T-helper 2 cell treated with Interferon-gamma antibody and Interleukin-4, amounts not matched to agents 5 μg/mL and 100 μg/mL, for 36 hours (primary cell): Measurements from ENCODE around the gene CTNND2.
"Not testable (repeated sequence)": the region's sequence is repeated elsewhere in the genome, so short reads cannot be mapped to it uniquely, and the experiment has no call there.

Experiments used
- DNase-seq: peaks from one replicate; pipeline ENCODE4 v3.0.0; 2021; ENCODE audit warnings: low spot score
- H3K27ac Mint-ChIP-seq: one replicate; pipeline ENCODE4 v1.8.0; 2021; ENCODE audit warnings: mild to moderate bottlenecking, mixed read lengths
- H3K27me3 Mint-ChIP-seq: one replicate; pipeline ENCODE4 v1.8.0; 2021; ENCODE audit warnings: low read depth, mixed read lengths
- H3K36me3 Mint-ChIP-seq: one replicate; pipeline ENCODE4 v1.8.0; 2021; ENCODE audit warnings: low read depth, mixed read lengths
- H3K4me1 Mint-ChIP-seq: one replicate; pipeline ENCODE4 v1.8.0; 2021; ENCODE audit warnings: low read depth, mixed read lengths
- H3K4me3 Mint-ChIP-seq: one replicate; pipeline ENCODE4 v1.8.0; 2022; ENCODE audit warnings: mild to moderate bottlenecking, moderate library complexity, mixed read lengths
- H3K9me3 Mint-ChIP-seq: one replicate; pipeline ENCODE4 v1.8.0; 2021; ENCODE audit warnings: mixed read lengths

The CTNND2 gene

GRCh38 chr5:11335881-11336760 lies 568.1 kb downstream of the CTNND2 start:
- Mint-ChIP-seq H3K36me3 (no peaks in the 10 kb centered on the region), H3K4me1 (no peaks in the 10 kb centered on the region), H3K27ac (no peak overlapping the region), H3K9me3 (no peaks in the 10 kb centered on the region), H3K27me3 (no peaks in the 10 kb centered on the region), H3K4me3 (no peak overlapping the region)
- no peak for DNase-seq

GRCh38 chr5:11334404-11334803 lies 569.8 kb downstream of the CTNND2 start:
- Mint-ChIP-seq H3K27me3 (no peaks in the 10 kb centered on the region), H3K36me3 (no peaks in the 10 kb centered on the region), H3K4me1 (no peaks in the 10 kb centered on the region), H3K27ac (no peak overlapping the region), H3K4me3 (no peak overlapping the region), H3K9me3 (no peaks in the 10 kb centered on the region)
- DNase-seq = no peak

- Mint-ChIP-seq H3K9me3 (no peaks in the 10 kb centered on the region), H3K4me3 (no peak overlapping the region), H3K36me3 (no peaks in the 10 kb centered on the region), H3K27me3 (no peaks in the 10 kb centered on the region), H3K27ac (no peak overlapping the region), H3K4me1 (no peaks in the 10 kb centered on the region)
- DNase-seq = no peak
Observed at GRCh38 chr5:11329679-11330078, 574.6 kb downstream of the CTNND2 start.

- H3K27me3 Mint-ChIP-seq = no peaks in the 10 kb centered on the region
- no peak overlapping the region for H3K27ac Mint-ChIP-seq
- no peaks in the 10 kb centered on the region for H3K9me3 Mint-ChIP-seq
- H3K36me3 Mint-ChIP-seq = no peaks in the 10 kb centered on the region
- no peak overlapping the region for H3K4me3 Mint-ChIP-seq
- no peaks in the 10 kb centered on the region for H3K4me1 Mint-ChIP-seq
- no peak for DNase-seq
Observed at GRCh38 chr5:11324521-11325289, 579.5 kb downstream of the CTNND2 start.

DNA sequence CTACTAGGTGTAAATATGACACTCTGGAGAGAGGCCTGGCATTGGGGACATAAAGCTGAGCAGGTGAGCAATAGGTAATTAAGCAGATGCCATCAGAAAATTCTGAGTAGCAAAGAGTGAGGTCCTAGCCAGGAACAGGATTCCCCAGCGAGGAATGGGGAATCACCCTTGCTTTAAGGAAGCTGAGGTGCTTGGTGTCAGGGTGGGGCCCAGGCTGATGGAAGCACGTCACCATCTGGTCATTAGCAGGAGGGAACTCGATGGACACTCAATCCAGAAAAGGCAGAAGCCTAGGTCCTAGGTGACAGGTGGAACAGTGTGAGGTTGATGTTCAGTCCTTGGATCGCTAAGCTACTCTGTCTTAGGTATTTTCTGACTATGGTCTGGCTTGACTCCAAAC lies 580.5 kb downstream of the CTNND2 start:
- Mint-ChIP-seq H3K27me3 (no peaks in the 10 kb centered on the region), H3K36me3 (no peaks in the 10 kb centered on the region), H3K9me3 (no peaks in the 10 kb centered on the region), H3K27ac (no peak overlapping the region), H3K4me1 (no peaks in the 10 kb centered on the region), H3K4me3 (no peak overlapping the region)
- no peak for DNase-seq

- Mint-ChIP-seq H3K36me3 (no peaks in the 10 kb centered on the region), H3K27ac (no peak overlapping the region), H3K4me3 (no peak overlapping the region), H3K4me1 (no peaks in the 10 kb centered on the region), H3K9me3 (no peaks in the 10 kb centered on the region), H3K27me3 (no peaks in the 10 kb centered on the region)
- no peak for DNase-seq
Observed at GRCh38 chr5:11322133-11322532, 582.1 kb downstream of the CTNND2 start.

GRCh38 chr5:11319836-11320580 lies 584.2 kb downstream of the CTNND2 start:
- no peak for DNase-seq
- Mint-ChIP-seq H3K4me1 (no peaks in the 10 kb centered on the region), H3K27me3 (no peaks in the 10 kb centered on the region), H3K36me3 (no peaks in the 10 kb centered on the region), H3K9me3 (no peaks in the 10 kb centered on the region), H3K4me3 (no peak overlapping the region), H3K27ac (no peak overlapping the region)

DNA sequence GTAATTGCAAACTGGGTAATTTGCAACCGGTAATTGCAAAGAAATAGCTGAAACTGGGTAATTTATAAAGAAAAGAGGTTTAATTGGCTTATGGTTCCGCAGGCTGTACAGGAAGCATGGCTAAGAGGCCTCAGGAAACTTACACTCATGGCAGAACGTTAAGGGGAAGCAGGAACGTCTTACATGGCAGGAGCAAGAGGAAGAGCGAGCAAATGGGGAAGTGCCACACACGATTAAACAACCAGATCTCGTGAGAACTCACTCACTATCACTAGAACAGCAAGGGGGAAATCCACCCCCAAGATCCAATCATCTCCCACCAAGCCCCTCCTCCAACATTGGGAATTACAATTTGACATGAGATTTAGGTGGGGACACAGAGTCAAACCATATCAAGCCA lies 590.6 kb downstream of the CTNND2 start:
- not testable (repeated sequence) for H3K4me3 Mint-ChIP-seq, H3K9me3 Mint-ChIP-seq, H3K27ac Mint-ChIP-seq, H3K36me3 Mint-ChIP-seq, DNase-seq, H3K4me1 Mint-ChIP-seq, H3K27me3 Mint-ChIP-seq

DNA sequence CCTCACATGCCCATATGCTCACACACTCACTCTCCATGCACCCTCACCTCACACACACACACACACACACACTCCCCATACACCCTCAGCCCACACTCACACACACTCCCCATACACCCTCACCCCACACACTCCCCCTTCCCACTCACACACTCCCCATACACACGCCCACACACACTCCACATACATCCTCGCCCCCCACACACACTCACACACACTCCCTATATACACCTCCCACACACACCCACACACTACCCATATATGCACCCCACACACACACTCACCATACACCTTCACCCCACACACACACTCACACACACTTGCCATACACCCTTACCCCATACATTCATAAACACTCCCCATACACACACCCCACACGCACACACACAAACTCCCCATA lies 592.5 kb downstream of the CTNND2 start:
- Mint-ChIP-seq H3K9me3 (no peaks in the 10 kb centered on the region), H3K36me3 (no peaks in the 10 kb centered on the region), H3K27me3 (no peaks in the 10 kb centered on the region), H3K4me3 (no peak overlapping the region), H3K4me1 (no peaks in the 10 kb centered on the region), H3K27ac (no peak overlapping the region)
- no peak for DNase-seq

DNA sequence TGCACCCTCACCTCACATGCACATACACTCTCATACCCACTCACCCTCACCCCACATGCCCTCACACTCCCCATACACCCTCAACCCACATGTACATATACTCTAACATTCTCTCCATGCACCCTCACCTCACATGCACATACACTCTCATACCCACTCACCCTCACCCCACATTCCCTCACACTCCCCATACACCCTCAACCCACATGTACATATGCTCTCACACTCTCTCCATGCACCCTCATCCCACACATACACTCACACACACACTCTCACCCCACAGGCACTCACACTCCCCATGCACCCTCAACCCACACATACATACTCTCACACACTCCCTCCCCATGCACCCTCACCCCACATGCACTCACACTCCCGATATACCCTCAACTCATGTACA lies 593.0 kb downstream of the CTNND2 start:
- Mint-ChIP-seq H3K4me3 (no peak overlapping the region), H3K27ac (no peak overlapping the region), H3K4me1 (no peaks in the 10 kb centered on the region), H3K36me3 (no peaks in the 10 kb centered on the region), H3K9me3 (no peaks in the 10 kb centered on the region), H3K27me3 (no peaks in the 10 kb centered on the region)
- no peak for DNase-seq

- Mint-ChIP-seq H3K27ac (no peak overlapping the region), H3K9me3 (no peaks in the 10 kb centered on the region), H3K4me3 (no peak overlapping the region), H3K27me3 (no peaks in the 10 kb centered on the region), H3K36me3 (no peaks in the 10 kb centered on the region), H3K4me1 (no peaks in the 10 kb centered on the region)
- DNase-seq = no peak
Observed at GRCh38 chr5:11310158-11310557, 594.1 kb downstream of the CTNND2 start.

DNA sequence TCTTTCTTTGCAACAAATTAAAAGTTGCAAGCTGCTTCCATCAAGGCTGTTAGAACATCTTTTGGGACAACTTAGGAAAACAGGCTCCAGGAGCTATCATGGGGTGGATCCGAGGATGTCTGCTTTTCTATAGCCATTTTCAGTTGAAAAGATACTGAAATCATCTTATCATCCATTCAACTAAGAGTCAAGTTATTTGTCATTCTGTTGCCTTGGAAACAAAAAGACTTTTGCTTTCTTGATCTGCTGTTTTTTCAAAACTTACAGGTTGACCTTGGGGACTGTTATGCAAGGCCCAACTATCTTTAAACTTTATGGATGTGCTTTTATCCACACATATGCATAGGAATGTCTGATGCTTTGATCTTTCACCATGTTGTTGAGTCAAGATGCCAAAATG lies 597.9 kb downstream of the CTNND2 start:
- H3K36me3 Mint-ChIP-seq = no peaks in the 10 kb centered on the region
- H3K9me3 Mint-ChIP-seq = no peaks in the 10 kb centered on the region
- H3K4me3 Mint-ChIP-seq = no peak overlapping the region
- no peak overlapping the region for H3K27ac Mint-ChIP-seq
- DNase-seq = no peak
- no peaks in the 10 kb centered on the region for H3K4me1 Mint-ChIP-seq
- H3K27me3 Mint-ChIP-seq = no peaks in the 10 kb centered on the region

GRCh38 chr5:11305245-11305644 lies 599.0 kb downstream of the CTNND2 start:
- Mint-ChIP-seq H3K4me1 (no peaks in the 10 kb centered on the region), H3K9me3 (no peaks in the 10 kb centered on the region), H3K27me3 (no peaks in the 10 kb centered on the region), H3K27ac (no peak overlapping the region), H3K36me3 (no peaks in the 10 kb centered on the region), H3K4me3 (no peak overlapping the region)
- no peak for DNase-seq

DNA sequence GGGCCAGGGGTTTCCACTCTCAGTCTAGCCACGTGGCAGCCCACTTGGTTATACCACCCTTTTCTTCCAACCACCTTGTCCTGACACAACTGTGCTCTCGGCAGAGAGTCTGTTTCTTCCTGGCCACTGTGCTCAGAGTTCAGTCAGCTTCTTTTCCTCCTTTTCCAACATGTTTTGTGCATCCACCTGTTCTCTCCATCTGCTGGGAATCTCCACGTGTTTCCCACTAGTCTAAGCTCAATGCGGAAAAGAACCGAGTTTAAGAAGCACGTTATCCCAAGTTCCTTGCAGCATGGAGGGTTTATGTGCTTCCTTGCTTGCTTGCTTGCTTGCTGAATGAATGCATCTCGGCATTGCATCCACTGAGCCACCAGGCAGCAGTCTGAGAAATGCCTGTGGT lies 599.6 kb downstream of the CTNND2 start:
- Mint-ChIP-seq H3K36me3 (no peaks in the 10 kb centered on the region), H3K4me1 (no peaks in the 10 kb centered on the region), H3K9me3 (no peaks in the 10 kb centered on the region), H3K27me3 (no peaks in the 10 kb centered on the region), H3K4me3 (no peak overlapping the region), H3K27ac (no peak overlapping the region)
- DNase-seq = no peak
